ENCODE data around the gene BEST4. TPM values are rescaled to one million over a fixed set of nuclear protein-coding genes. Genes with fewer than 3 reads are reported as not detected.
A peak's percentile ranks its signal among the peaks of the same experiment; 100 is the strongest.

Gene BEST4
- total and polyA plus RNA-seq, 2 of the 8 experiments (the other 6 are each of a cell fraction or from before 2014, with no cell fraction given), result 0.76 to 1.4 TPM

GRCh38 chr1:44822981-44823451 lies 35.0 kb upstream of the BEST4 start:
- no peak overlapping the region for H2BK20ac ChIP-seq (ENCODE audit: low read length)
- DNase-seq (ENCODE audit: low read depth in 1 of 2, low spot score in 2 of 2) (no peak), FAIRE-seq (no peak)
- no peaks in the 10 kb centered on the region; a peak in 2 of 7 replicates for H3K27me3 ChIP-seq (replicated peaks in 1 of 4; ENCODE audit: control insufficient read depth in 3 of 4, extremely low read depth in 1 of 4, insufficient read depth in 3 of 4, low read length in 3 of 4)
- peaks cover 7% of the 10 kb centered on the region for H3K23me2 ChIP-seq (ENCODE audit: low read depth, low read length)
- H3K9me3 ChIP-seq (ENCODE audit: insufficient read depth in 2 of 2, low read depth in 1 of 2, low read length in 1 of 2), result no peaks in the 10 kb centered on the region
- TF ChIP-seq BACH1 (IDR thresholded peaks at IDR 0.05; ENCODE audit: low read length), result no peak
- no peak for TF ChIP-seq ASH2L (IDR thresholded peaks at IDR 0.05; ENCODE audit: low read length)
- no peak overlapping the region for H3K4me2 ChIP-seq (ENCODE audit: insufficient read depth in 1 of 2, low read depth in 2 of 2, low read length in 2 of 2)
- no peak overlapping the region for H2BK15ac ChIP-seq (ENCODE audit: low read length)
- no peak overlapping the region for H4K5ac ChIP-seq (ENCODE audit: insufficient read length, low read depth, low read length)
- peaks cover 2 to 14% (median 5%) of the 10 kb centered on the region in 4 experiments for H3K4me1 ChIP-seq (replicated peaks in 1 of 4; ENCODE audit: control insufficient read depth in 3 of 4, insufficient read depth in 4 of 4, low read length in 3 of 4)
- peak overlapping the region; percentile 55 for H4K91ac ChIP-seq (replicated peaks; ENCODE audit: insufficient read length, low read length)
- H3K18ac ChIP-seq (ENCODE audit: extremely low read depth, low read length), result no peak overlapping the region; the same call in 1 of the 2 replicates
- H3K79me2 ChIP-seq (ENCODE audit: control insufficient read depth in 1 of 2, insufficient read depth in 2 of 2, low read length in 2 of 2), result no peaks in the 10 kb centered on the region
- H2AK5ac ChIP-seq (ENCODE audit: low read depth, low read length), result no peak overlapping the region
- H3K79me1 ChIP-seq (ENCODE audit: low read depth, low read length), result no peaks in the 10 kb centered on the region
- H3K4ac ChIP-seq (replicated peaks; ENCODE audit: insufficient read length, low read depth, low read length), result peak overlapping the region; percentile 35
- H3K56ac ChIP-seq (replicated peaks; ENCODE audit: insufficient read length, low read depth, low read length), result no peak overlapping the region
- H3K36me3 ChIP-seq (ENCODE audit: control insufficient read depth in 2 of 4, insufficient read depth in 4 of 4, low read length in 3 of 4), result no peaks in the 10 kb centered on the region
- ChIA-PET POLR2A (ENCODE audit: partially characterized antibody) (interaction anchor here (0.8 to 16.6 kb wide), 11 partner anchors 7 to 517 kb away, joined by 3 to 547 read pairs (median 92); partner anchors contain the start of genes BEST4, BTBD19, DYNLT4 and MUTYH), CTCF (ENCODE audit: partially characterized antibody) (interaction anchor here (1.1 to 5.3 kb wide), 10 partner anchors 8 to 191 kb away, joined by 4 to 26 read pairs (median 10); partner anchors contain the start of genes DYNLT4 and PLK3)
- no peak overlapping the region for H3K23ac ChIP-seq (ENCODE audit: insufficient read length)
- no peak overlapping the region; the same call in 1 of the 2 replicates for H4K8ac ChIP-seq (ENCODE audit: extremely low read depth, insufficient read depth, low read length)
- peak overlapping the region; percentile 80; the same call in 1 of the 2 replicates for H2BK12ac ChIP-seq (ENCODE audit: low read depth, low read length)
- H3K4me3 ChIP-seq (ENCODE audit: extremely low read depth in 1 of 4, insufficient read depth in 2 of 4, low read depth in 3 of 4, low read length in 4 of 4), result no peak overlapping the region
- no peak overlapping the region for H3K9ac ChIP-seq (replicated peaks in 1 of 4; ENCODE audit: extremely low read depth in 1 of 4, low read depth in 3 of 4, low read length in 3 of 4)
- no peak overlapping the region for H2BK120ac ChIP-seq (replicated peaks; ENCODE audit: low read depth, low read length)
- no peak overlapping the region for H2BK5ac ChIP-seq (ENCODE audit: low read depth, low read length)
- no peaks in the 10 kb centered on the region for H4K20me1 ChIP-seq (replicated peaks in 1 of 2; ENCODE audit: control insufficient read depth in 1 of 2, insufficient read depth in 2 of 2, low read length in 2 of 2)
- H3K27ac ChIP-seq (ENCODE audit: low read depth, low read length), result no peak overlapping the region
- no peak overlapping the region for H2AFZ ChIP-seq (ENCODE audit: low read length)
- no peak overlapping the region for H3K14ac ChIP-seq (ENCODE audit: insufficient read length)
- 94% methylated on average over 14 of the region's 15 CpGs; no CpG with 5 or more reads in 1 of the 2 experiments for WGBS, 2 experiments (ENCODE audit: extremely low coverage in 1 of 2, insufficient coverage in 1 of 2, insufficient read length in 1 of 2, insufficient replicate concordance in 2 of 2, low coverage in 1 of 2, low lambda C conversion rate in 2 of 2, missing lambda C conversion rate in 1 of 2)
